Measurements from ENCODE around the gene SFMBT2.
"Not testable (repeated sequence)": the region's sequence is repeated elsewhere in the genome, so short reads cannot be mapped to it uniquely, and the experiment has no call there.

SFMBT2 gene

GRCh38 chr10:7397049-7398035 is 13.5 kb downstream of the SFMBT2 start:
- Histone ChIP-seq H3K9me3 (ENCODE audit: control insufficient read depth, low read length) (no peaks in the 10 kb centered on the region), H3K4me1 (ENCODE audit: control insufficient read depth, insufficient read depth, low read length) (no peaks in the 10 kb centered on the region), H3K36me3 (ENCODE audit: control insufficient read depth, insufficient read depth, low read length, severe bottlenecking) (no peaks in the 10 kb centered on the region), H3K4me3 (ENCODE audit: low read length) (no peak overlapping the region), H3K27me3 (replicated peaks; ENCODE audit: control insufficient read depth, insufficient read depth, low read length) (no peaks in the 10 kb centered on the region), H3K9ac (ENCODE audit: low read length) (no peak overlapping the region)
- DNase-seq (ENCODE audit: low read depth) = no peak

DNA sequence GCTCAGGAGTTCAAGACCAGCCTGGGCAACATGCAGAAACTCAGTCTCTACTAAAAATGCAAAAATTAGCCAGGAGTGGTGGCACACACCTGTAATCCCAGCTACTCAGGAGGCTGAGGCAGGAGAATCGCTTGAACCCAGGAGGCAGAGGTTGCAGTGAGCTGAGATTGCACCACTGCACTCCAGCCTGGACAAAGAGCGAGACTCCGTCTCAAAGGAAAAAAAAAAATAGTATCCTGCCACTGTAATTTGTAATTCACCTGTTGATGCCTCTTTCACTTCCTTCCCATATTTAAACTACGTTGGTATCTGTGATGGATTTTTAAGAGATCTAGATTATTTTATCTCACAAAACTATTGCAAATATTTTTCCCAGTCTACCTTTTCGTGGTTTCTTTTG is 18.5 kb downstream of the SFMBT2 start:
- H3K27me3 ChIP-seq (replicated peaks; ENCODE audit: control insufficient read depth, insufficient read depth, low read length); H3K36me3 ChIP-seq (ENCODE audit: control insufficient read depth, insufficient read depth, low read length, severe bottlenecking); DNase-seq (ENCODE audit: low read depth); H3K9ac ChIP-seq (ENCODE audit: low read length); H3K4me3 ChIP-seq (ENCODE audit: low read length); H3K9me3 ChIP-seq (ENCODE audit: control insufficient read depth, low read length); H3K4me1 ChIP-seq (ENCODE audit: control insufficient read depth, insufficient read depth, low read length): not testable (repeated sequence)

GRCh38 chr10:7391748-7392147 is 19.1 kb downstream of the SFMBT2 start:
- no peak overlapping the region for H3K9ac ChIP-seq (ENCODE audit: low read length)
- H3K4me1 ChIP-seq (ENCODE audit: control insufficient read depth, insufficient read depth, low read length) = no peaks in the 10 kb centered on the region
- H3K4me3 ChIP-seq (ENCODE audit: low read length) = no peak overlapping the region
- no peaks in the 10 kb centered on the region for H3K36me3 ChIP-seq (ENCODE audit: control insufficient read depth, insufficient read depth, low read length, severe bottlenecking)
- H3K27me3 ChIP-seq (replicated peaks; ENCODE audit: control insufficient read depth, insufficient read depth, low read length) = no peaks in the 10 kb centered on the region
- DNase-seq (ENCODE audit: low read depth) = no peak
- H3K9me3 ChIP-seq (ENCODE audit: control insufficient read depth, low read length) = no peaks in the 10 kb centered on the region

- DNase-seq (ENCODE audit: low read depth); H3K4me1 ChIP-seq (ENCODE audit: control insufficient read depth, insufficient read depth, low read length); H3K27me3 ChIP-seq (replicated peaks; ENCODE audit: control insufficient read depth, insufficient read depth, low read length); H3K9me3 ChIP-seq (ENCODE audit: control insufficient read depth, low read length); H3K9ac ChIP-seq (ENCODE audit: low read length); H3K36me3 ChIP-seq (ENCODE audit: control insufficient read depth, insufficient read depth, low read length, severe bottlenecking); H3K4me3 ChIP-seq (ENCODE audit: low read length): not testable (repeated sequence)
These were observed 20.1 kb downstream of the SFMBT2 start for GRCh38 chr10:7390689-7391110.

DNA sequence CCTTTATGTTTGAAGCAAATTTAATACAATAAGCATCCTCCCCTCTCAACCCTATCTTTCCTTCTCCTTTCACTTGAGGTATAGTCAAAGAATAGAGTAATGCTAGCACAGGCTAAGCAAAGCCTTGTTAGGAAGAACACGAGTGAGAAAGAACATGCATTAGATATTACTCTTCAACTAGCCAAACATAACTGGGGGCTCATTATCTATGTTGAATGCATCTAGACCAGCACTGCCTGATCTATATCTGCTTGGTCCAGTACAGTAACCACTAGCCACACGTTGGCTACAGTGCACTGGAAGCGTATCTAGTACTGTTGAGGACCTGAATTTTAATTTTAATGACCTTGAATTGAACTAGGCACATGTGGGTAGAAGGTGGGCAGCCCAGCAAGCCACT is 21.0 kb downstream of the SFMBT2 start:
- Histone ChIP-seq H3K4me1 (ENCODE audit: control insufficient read depth, insufficient read depth, low read length) (no peaks in the 10 kb centered on the region), H3K36me3 (ENCODE audit: control insufficient read depth, insufficient read depth, low read length, severe bottlenecking) (no peaks in the 10 kb centered on the region), H3K9me3 (ENCODE audit: control insufficient read depth, low read length) (no peaks in the 10 kb centered on the region), H3K4me3 (ENCODE audit: low read length) (no peak overlapping the region), H3K27me3 (replicated peaks; ENCODE audit: control insufficient read depth, insufficient read depth, low read length) (no peaks in the 10 kb centered on the region), H3K9ac (ENCODE audit: low read length) (no peak overlapping the region)
- no peak for DNase-seq (ENCODE audit: low read depth)

GRCh38 chr10:7389346-7389745 is 21.5 kb downstream of the SFMBT2 start:
- Histone ChIP-seq H3K9ac (ENCODE audit: low read length) (no peak overlapping the region), H3K27me3 (replicated peaks; ENCODE audit: control insufficient read depth, insufficient read depth, low read length) (no peaks in the 10 kb centered on the region), H3K36me3 (ENCODE audit: control insufficient read depth, insufficient read depth, low read length, severe bottlenecking) (no peaks in the 10 kb centered on the region), H3K4me3 (ENCODE audit: low read length) (no peak overlapping the region), H3K9me3 (ENCODE audit: control insufficient read depth, low read length) (no peaks in the 10 kb centered on the region), H3K4me1 (ENCODE audit: control insufficient read depth, insufficient read depth, low read length) (no peaks in the 10 kb centered on the region)
- no peak for DNase-seq (ENCODE audit: low read depth)

DNA sequence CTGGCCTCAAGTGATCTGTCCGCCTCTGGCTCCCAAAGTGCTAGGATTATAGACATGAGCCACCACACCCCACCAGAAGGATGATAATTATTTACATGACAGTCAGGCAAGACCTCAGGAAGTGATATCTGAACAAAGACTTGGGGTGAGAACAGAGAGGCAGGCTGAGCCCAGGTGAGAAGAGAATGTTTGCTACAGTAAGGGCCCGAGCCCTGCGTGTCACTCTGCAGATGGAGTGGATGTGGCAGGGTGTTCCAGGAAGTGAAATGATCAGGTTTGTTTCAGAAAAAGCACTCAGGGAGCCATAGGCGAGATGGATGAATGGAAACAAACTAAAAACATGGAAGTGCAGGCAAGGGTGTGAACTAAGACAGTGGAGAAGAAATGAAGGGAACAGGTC is 22.2 kb downstream of the SFMBT2 start:
- no peaks in the 10 kb centered on the region for H3K9me3 ChIP-seq (ENCODE audit: control insufficient read depth, low read length)
- DNase-seq (ENCODE audit: low read depth) = no peak
- no peaks in the 10 kb centered on the region for H3K4me1 ChIP-seq (ENCODE audit: control insufficient read depth, insufficient read depth, low read length)
- H3K4me3 ChIP-seq (ENCODE audit: low read length) = no peak overlapping the region
- no peaks in the 10 kb centered on the region for H3K36me3 ChIP-seq (ENCODE audit: control insufficient read depth, insufficient read depth, low read length, severe bottlenecking)
- H3K9ac ChIP-seq (ENCODE audit: low read length) = no peak overlapping the region
- H3K27me3 ChIP-seq (replicated peaks; ENCODE audit: control insufficient read depth, insufficient read depth, low read length) = no peaks in the 10 kb centered on the region

DNA sequence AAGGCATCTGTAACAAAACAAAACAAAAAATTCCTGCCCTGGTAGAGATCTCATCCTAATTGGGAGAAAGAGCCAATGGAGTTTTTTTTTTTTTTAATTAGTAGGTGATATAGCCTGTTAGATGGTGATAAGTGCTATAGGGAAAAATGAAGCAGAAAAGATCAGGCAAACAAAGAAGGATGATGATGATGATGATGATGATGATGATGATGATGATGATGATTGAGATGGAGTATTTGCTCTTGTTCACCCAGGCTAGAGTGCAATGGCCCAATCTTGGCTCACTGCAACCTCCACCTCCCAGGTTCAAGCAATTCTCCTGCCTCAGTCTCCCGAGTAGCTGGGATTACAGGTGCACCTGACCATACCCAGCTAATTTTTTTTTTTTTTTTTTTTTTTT is 22.7 kb downstream of the SFMBT2 start:
- not testable (repeated sequence) for H3K4me1 ChIP-seq (ENCODE audit: control insufficient read depth, insufficient read depth, low read length); H3K27me3 ChIP-seq (replicated peaks; ENCODE audit: control insufficient read depth, insufficient read depth, low read length); H3K4me3 ChIP-seq (ENCODE audit: low read length); H3K36me3 ChIP-seq (ENCODE audit: control insufficient read depth, insufficient read depth, low read length, severe bottlenecking); H3K9me3 ChIP-seq (ENCODE audit: control insufficient read depth, low read length); DNase-seq (ENCODE audit: low read depth); H3K9ac ChIP-seq (ENCODE audit: low read length)

DNA sequence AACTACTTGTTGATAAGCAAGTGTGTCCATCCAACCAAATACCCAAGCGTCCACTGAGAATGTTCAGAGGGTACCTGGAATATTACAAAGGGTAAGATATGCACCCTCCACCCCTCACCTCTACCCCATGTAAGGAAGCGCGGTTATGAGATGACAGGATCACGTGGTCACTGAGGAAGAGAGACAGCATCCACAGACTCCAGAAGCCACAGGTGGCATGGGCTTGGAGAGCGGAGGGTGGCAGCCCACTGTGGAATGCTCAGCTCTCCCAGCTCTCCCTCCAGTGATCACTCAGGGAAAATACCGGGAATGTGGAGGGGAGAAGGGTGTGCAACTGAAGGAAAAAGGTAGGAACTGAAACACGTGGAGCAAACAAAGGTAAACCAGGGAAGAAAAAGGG is 25.7 kb downstream of the SFMBT2 start:
- H3K4me3 ChIP-seq (ENCODE audit: low read length) = no peak overlapping the region
- no peaks in the 10 kb centered on the region for H3K27me3 ChIP-seq (replicated peaks; ENCODE audit: control insufficient read depth, insufficient read depth, low read length)
- no peaks in the 10 kb centered on the region for H3K4me1 ChIP-seq (ENCODE audit: control insufficient read depth, insufficient read depth, low read length)
- H3K36me3 ChIP-seq (ENCODE audit: control insufficient read depth, insufficient read depth, low read length, severe bottlenecking) = no peaks in the 10 kb centered on the region
- no peak overlapping the region for H3K9ac ChIP-seq (ENCODE audit: low read length)
- no peaks in the 10 kb centered on the region for H3K9me3 ChIP-seq (ENCODE audit: control insufficient read depth, low read length)
- DNase-seq (ENCODE audit: low read depth) = no peak

DNA sequence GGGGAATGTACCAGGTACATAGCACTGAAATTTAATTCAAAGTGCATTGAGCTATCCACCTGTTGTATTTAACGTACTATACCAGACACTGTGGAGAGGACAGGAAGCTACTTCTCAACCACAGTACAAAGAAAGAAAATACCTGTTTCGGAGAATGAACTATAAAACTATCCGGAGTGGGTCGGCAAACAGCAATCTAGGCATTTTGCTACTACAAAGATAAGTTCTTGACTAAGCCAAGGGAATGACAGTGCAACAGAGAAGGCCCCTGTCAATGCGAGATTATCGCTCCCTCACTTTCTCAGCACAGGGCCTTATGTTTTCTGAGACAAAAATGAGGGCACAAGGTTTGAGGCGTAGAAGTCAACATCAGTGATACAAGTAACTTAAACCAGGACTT is 27.4 kb downstream of the SFMBT2 start:
- H3K36me3 ChIP-seq (ENCODE audit: control insufficient read depth, insufficient read depth, low read length, severe bottlenecking) = no peaks in the 10 kb centered on the region

GRCh38 chr10:7380704-7381241 is 30.1 kb downstream of the SFMBT2 start:
- Histone ChIP-seq H3K36me3 (ENCODE audit: control insufficient read depth, insufficient read depth, low read length, severe bottlenecking) (no peaks in the 10 kb centered on the region), H3K4me1 (ENCODE audit: control insufficient read depth, insufficient read depth, low read length) (no peaks in the 10 kb centered on the region), H3K9me3 (ENCODE audit: control insufficient read depth, low read length) (no peaks in the 10 kb centered on the region), H3K4me3 (ENCODE audit: low read length) (no peak overlapping the region), H3K27me3 (replicated peaks; ENCODE audit: control insufficient read depth, insufficient read depth, low read length) (no peaks in the 10 kb centered on the region), H3K9ac (ENCODE audit: low read length) (no peak overlapping the region)
- DNase-seq (ENCODE audit: low read depth) = no peak

More for the DNA sequence above, 27.4 kb downstream of the SFMBT2 start:
- no peak for DNase-seq (ENCODE audit: low read depth)
- Histone ChIP-seq H3K4me3 (ENCODE audit: low read length) (no peak overlapping the region), H3K4me1 (ENCODE audit: control insufficient read depth, insufficient read depth, low read length) (no peaks in the 10 kb centered on the region), H3K9me3 (ENCODE audit: control insufficient read depth, low read length) (no peaks in the 10 kb centered on the region), H3K9ac (ENCODE audit: low read length) (no peak overlapping the region), H3K27me3 (replicated peaks; ENCODE audit: control insufficient read depth, insufficient read depth, low read length) (no peaks in the 10 kb centered on the region)

Data from adipocyte (in vitro differentiated cells).